ENCODE data around the gene TMC4. TPM values are rescaled to one million over a fixed set of nuclear protein-coding genes. Genes with fewer than 3 reads are reported as not detected.
"Not testable (repeated sequence)": the region's sequence is repeated elsewhere in the genome, so short reads cannot be mapped to it uniquely, and the experiment has no call there.

The TMC4 gene
- total and polyA plus RNA-seq, 5 donors from 2014 or later = 0.42 to 1.1 (median 0.55) TPM; not detected in 1

GRCh38 chr19:54186351-54186750, 13.4 kb upstream of the TMC4 start:
- H3K4me3 Mint-ChIP-seq = peak overlapping the region in 1 of 4 donors; percentile 26
- Histone ChIP-seq H3K27me3 (ENCODE audit: control insufficient read depth, insufficient read depth, low read length) (no peaks in the 10 kb centered on the region), H3K9me3 (ENCODE audit: control insufficient read depth in 2 of 2, low read length in 2 of 2) (no peaks in the 10 kb centered on the region), H3K36me3 (ENCODE audit: control insufficient read depth, insufficient read depth, low read length) (no peaks in the 10 kb centered on the region), H3K4me1 (ENCODE audit: control insufficient read depth, insufficient read depth, low read length, poor library complexity, severe bottlenecking) (peaks cover 16% of the 10 kb centered on the region), H3K4me3 (ENCODE audit: low read depth, low read length) (no peak overlapping the region), H3K27ac (ENCODE audit: insufficient read depth, low read length, poor library complexity, severe bottlenecking) (no peak overlapping the region)
- no peaks in the 10 kb centered on the region for H3K9me3 Mint-ChIP-seq
- H3K27me3 Mint-ChIP-seq = no peaks in the 10 kb centered on the region
- H3K27ac Mint-ChIP-seq = no peak overlapping the region
- peaks cover 0 to 34% (median 16%) of the 10 kb centered on the region in 4 donors for H3K4me1 Mint-ChIP-seq
- ATAC-seq (ENCODE audit: low read depth in 2 of 2) = no peak
- DNase-seq = no peak
- H3K36me3 Mint-ChIP-seq = peaks cover 12% of the 10 kb centered on the region

DNA sequence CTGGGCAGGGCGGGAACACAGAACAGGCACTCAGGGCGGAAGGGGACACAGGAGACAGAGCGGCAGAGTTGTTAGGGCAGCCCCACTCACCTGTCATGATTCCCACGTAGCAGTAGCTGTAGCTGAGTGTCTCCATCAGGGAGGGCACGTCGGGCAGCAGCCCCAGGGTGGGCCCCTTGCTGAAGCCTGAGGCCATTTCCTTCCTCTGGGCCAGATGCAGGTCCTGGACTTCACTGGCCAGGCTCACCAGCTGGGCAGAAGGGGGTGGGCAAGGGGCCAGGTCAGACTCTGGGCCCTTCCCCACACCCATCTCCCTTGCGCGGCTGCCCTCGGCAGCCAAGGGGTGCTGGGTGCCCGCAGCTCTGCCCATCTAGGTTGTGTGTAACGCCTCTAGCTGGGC, 10.5 kb upstream of the TMC4 start:
- no peak for DNase-seq
- Mint-ChIP-seq H3K9me3 (peaks cover 0 to 3% (median 0%) of the 10 kb centered on the region in 7 donors), H3K27ac (no peak overlapping the region), H3K4me1 (peaks cover 0 to 22% (median 11%) of the 10 kb centered on the region in 4 donors), H3K4me3 (no peak overlapping the region), H3K36me3 (peaks cover 12% of the 10 kb centered on the region), H3K27me3 (no peaks in the 10 kb centered on the region)
- ATAC-seq (ENCODE audit: low read depth in 2 of 2) = no peak
- Histone ChIP-seq H3K9me3 (ENCODE audit: control insufficient read depth in 2 of 2, low read length in 2 of 2) (no peaks in the 10 kb centered on the region), H3K36me3 (ENCODE audit: control insufficient read depth, insufficient read depth, low read length) (no peaks in the 10 kb centered on the region), H3K4me1 (ENCODE audit: control insufficient read depth, insufficient read depth, low read length, poor library complexity, severe bottlenecking) (peaks cover 7% of the 10 kb centered on the region), H3K27me3 (ENCODE audit: control insufficient read depth, insufficient read depth, low read length) (no peaks in the 10 kb centered on the region), H3K4me3 (ENCODE audit: low read depth, low read length) (no peak overlapping the region), H3K27ac (ENCODE audit: insufficient read depth, low read length, poor library complexity, severe bottlenecking) (no peak overlapping the region)

DNA sequence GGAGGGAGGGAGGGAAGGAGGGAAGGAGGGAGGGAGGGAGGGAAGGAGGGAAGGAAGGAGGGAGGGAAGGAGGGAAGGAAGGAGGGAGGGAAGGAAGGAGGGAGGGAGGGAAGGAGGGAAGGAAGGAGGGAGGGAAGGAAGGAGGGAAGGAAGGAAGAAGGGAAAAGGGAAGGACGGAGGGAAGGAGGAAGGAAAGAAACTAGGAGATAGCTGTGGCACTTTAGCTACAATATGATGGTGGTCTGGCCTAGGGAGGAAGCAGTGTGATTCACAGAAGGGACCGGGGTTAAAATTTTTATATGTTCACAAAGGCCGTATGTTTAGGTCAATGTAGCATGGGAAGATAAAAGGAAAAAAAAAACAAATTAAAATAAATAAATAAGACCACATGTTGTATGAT, 8.9 kb upstream of the TMC4 start:
- not testable (repeated sequence) for H3K4me1 Mint-ChIP-seq; H3K9me3 Mint-ChIP-seq; H3K4me3 Mint-ChIP-seq; H3K27me3 ChIP-seq (ENCODE audit: control insufficient read depth, insufficient read depth, low read length); H3K27ac Mint-ChIP-seq; H3K27ac ChIP-seq (ENCODE audit: insufficient read depth, low read length, poor library complexity, severe bottlenecking); DNase-seq; H3K4me1 ChIP-seq (ENCODE audit: control insufficient read depth, insufficient read depth, low read length, poor library complexity, severe bottlenecking); ATAC-seq (ENCODE audit: low read depth in 2 of 2); H3K4me3 ChIP-seq (ENCODE audit: low read depth, low read length); H3K27me3 Mint-ChIP-seq; H3K36me3 ChIP-seq (ENCODE audit: control insufficient read depth, insufficient read depth, low read length); H3K9me3 ChIP-seq (ENCODE audit: control insufficient read depth in 2 of 2, low read length in 2 of 2)
- peaks cover 16% of the 10 kb centered on the region for H3K36me3 Mint-ChIP-seq

DNA sequence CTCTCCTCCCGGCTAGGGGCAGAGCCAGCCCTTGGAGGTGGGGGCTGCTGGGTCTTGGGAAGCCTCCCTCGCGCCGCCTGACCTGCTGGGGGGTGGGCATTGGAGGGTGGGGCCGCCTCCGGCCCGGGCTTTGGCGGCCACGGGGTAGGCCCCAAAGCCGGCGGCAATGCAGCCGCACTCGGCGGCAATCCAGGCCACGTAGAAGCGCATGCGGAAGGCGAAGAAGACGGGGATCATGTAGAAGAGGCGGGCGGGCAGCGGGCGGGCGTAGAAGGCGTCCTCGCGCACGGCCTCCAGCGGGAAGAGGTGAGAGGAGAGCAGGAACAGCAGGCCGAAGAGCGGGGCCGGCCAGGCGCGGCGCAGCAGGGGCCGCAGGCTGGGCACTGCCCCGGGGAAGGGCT, 7.7 kb upstream of the TMC4 start:
- no peak overlapping the region for H3K27ac ChIP-seq (ENCODE audit: insufficient read depth, low read length, poor library complexity, severe bottlenecking)
- Mint-ChIP-seq H3K36me3 (peaks cover 17% of the 10 kb centered on the region), H3K4me1 (peaks cover 0 to 2% (median 0%) of the 10 kb centered on the region in 4 donors), H3K27me3 (no peaks in the 10 kb centered on the region), H3K9me3 (peaks cover 0 to 3% (median 0%) of the 10 kb centered on the region in 7 donors), H3K27ac (no peak overlapping the region), H3K4me3 (no peak overlapping the region)
- DNase-seq = no peak
- H3K9me3 ChIP-seq (ENCODE audit: control insufficient read depth in 2 of 2, low read length in 2 of 2) = no peaks in the 10 kb centered on the region
- no peak overlapping the region for H3K4me3 ChIP-seq (ENCODE audit: low read depth, low read length)
- no peak for ATAC-seq (ENCODE audit: low read depth in 2 of 2)
- no peaks in the 10 kb centered on the region for H3K27me3 ChIP-seq (ENCODE audit: control insufficient read depth, insufficient read depth, low read length)
- no peaks in the 10 kb centered on the region for H3K36me3 ChIP-seq (ENCODE audit: control insufficient read depth, insufficient read depth, low read length)
- H3K4me1 ChIP-seq (ENCODE audit: control insufficient read depth, insufficient read depth, low read length, poor library complexity, severe bottlenecking) = no peaks in the 10 kb centered on the region

DNA sequence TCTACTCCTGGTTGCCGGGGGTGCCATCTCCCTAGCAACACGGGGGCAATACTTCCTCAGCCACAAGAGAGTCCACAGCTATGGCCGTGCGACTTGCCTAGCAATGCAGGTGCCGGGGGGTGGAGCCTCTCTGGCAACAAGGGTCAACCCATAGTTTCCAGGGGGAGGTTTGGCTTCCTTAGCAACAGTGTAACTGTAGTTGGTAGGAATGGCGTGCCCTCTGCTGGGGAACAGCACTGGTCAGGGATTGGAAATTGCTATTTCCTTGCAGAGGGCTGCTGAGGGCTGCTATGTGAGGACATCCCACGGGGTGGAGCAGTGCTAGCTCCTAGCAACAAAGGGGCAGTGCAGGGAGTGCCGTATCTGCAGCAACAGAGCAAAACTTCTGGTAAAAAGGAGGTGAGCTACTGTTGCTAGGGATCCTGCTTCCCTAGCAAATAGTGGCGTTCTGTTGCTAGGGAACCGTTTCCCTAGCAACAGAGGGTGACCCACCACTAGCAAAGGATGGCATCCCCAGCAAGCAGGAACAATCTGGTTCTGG, 7.0 kb upstream of the TMC4 start:
- no peak for DNase-seq
- peaks cover 0 to 2% (median under 1%) of the 10 kb centered on the region in 4 donors for H3K4me1 Mint-ChIP-seq
- no peak overlapping the region for H3K4me3 Mint-ChIP-seq
- no peak for ATAC-seq (ENCODE audit: low read depth in 2 of 2)
- H3K27me3 ChIP-seq (ENCODE audit: control insufficient read depth, insufficient read depth, low read length) = no peaks in the 10 kb centered on the region
- no peaks in the 10 kb centered on the region for H3K36me3 ChIP-seq (ENCODE audit: control insufficient read depth, insufficient read depth, low read length)
- H3K9me3 Mint-ChIP-seq = peaks cover 0 to 3% (median 0%) of the 10 kb centered on the region in 7 donors
- no peak overlapping the region for H3K27ac ChIP-seq (ENCODE audit: insufficient read depth, low read length, poor library complexity, severe bottlenecking)
- H3K36me3 Mint-ChIP-seq = peaks cover 17% of the 10 kb centered on the region
- H3K4me1 ChIP-seq (ENCODE audit: control insufficient read depth, insufficient read depth, low read length, poor library complexity, severe bottlenecking) = no peaks in the 10 kb centered on the region
- H3K4me3 ChIP-seq (ENCODE audit: low read depth, low read length) = no peak overlapping the region
- no peaks in the 10 kb centered on the region for H3K27me3 Mint-ChIP-seq
- H3K27ac Mint-ChIP-seq = no peak overlapping the region
- H3K9me3 ChIP-seq (ENCODE audit: control insufficient read depth in 2 of 2, low read length in 2 of 2) = no peaks in the 10 kb centered on the region

GRCh38 chr19:54179262-54179852, 6.4 kb upstream of the TMC4 start:
- no peaks in the 10 kb centered on the region for H3K4me1 ChIP-seq (ENCODE audit: control insufficient read depth, insufficient read depth, low read length, poor library complexity, severe bottlenecking)
- no peaks in the 10 kb centered on the region for H3K27me3 ChIP-seq (ENCODE audit: control insufficient read depth, insufficient read depth, low read length)
- ATAC-seq (ENCODE audit: low read depth in 2 of 2) = no peak
- H3K9me3 Mint-ChIP-seq = peaks cover 0 to 3% (median 0%) of the 10 kb centered on the region in 7 donors
- H3K36me3 Mint-ChIP-seq = peaks cover 17% of the 10 kb centered on the region
- H3K27me3 Mint-ChIP-seq = no peaks in the 10 kb centered on the region
- H3K36me3 ChIP-seq (ENCODE audit: control insufficient read depth, insufficient read depth, low read length) = no peaks in the 10 kb centered on the region
- peaks cover 0 to 2% (median under 1%) of the 10 kb centered on the region in 4 donors for H3K4me1 Mint-ChIP-seq
- H3K27ac ChIP-seq (ENCODE audit: insufficient read depth, low read length, poor library complexity, severe bottlenecking) = no peak overlapping the region
- no peaks in the 10 kb centered on the region for H3K9me3 ChIP-seq (ENCODE audit: control insufficient read depth in 2 of 2, low read length in 2 of 2)
- no peak overlapping the region for H3K4me3 ChIP-seq (ENCODE audit: low read depth, low read length)
- DNase-seq = no peak
- H3K4me3 Mint-ChIP-seq = no peak overlapping the region
- no peak overlapping the region for H3K27ac Mint-ChIP-seq

DNA sequence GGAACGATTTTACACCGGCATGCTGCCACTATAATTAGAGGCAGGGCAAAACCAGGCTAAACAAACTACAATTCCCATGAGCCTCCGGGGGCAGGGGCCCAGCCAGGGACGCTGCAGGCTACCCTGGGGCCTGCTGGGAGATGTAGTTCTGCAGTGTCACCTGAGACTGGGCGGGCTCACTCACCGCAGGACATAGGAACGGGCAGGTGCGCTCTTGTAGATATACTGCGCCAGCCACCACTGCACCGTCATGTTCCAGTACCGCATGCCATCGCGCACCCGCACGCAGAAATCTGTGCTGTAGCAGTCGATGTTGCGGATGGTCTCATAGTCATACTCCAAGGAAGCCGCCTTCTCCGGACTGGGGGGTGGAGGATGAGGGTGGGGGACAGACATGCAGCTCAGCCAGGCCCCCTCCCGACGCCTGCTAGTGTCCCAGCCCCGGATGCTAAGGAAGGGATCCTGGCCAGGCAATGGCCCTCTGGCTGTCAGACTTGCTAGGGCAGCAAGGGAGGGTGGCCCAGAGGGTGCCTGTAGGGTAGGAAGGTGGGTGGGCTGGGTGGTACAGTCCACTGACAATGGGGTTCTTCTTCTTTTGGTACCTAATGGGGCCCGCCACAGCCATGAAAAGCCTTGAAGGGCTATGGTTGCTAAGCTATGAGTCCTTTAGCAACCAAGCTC, 5.8 kb upstream of the TMC4 start:
- H3K27me3 ChIP-seq (ENCODE audit: control insufficient read depth, insufficient read depth, low read length) = no peaks in the 10 kb centered on the region
- H3K4me3 ChIP-seq (ENCODE audit: low read depth, low read length) = no peak overlapping the region
- no peaks in the 10 kb centered on the region for H3K4me1 ChIP-seq (ENCODE audit: control insufficient read depth, insufficient read depth, low read length, poor library complexity, severe bottlenecking)
- H3K27ac ChIP-seq (ENCODE audit: insufficient read depth, low read length, poor library complexity, severe bottlenecking) = no peak overlapping the region
- Mint-ChIP-seq H3K9me3 (peaks cover 0 to 3% (median 0%) of the 10 kb centered on the region in 7 donors), H3K36me3 (peaks cover 10% of the 10 kb centered on the region), H3K27me3 (no peaks in the 10 kb centered on the region), H3K4me1 (peaks cover 0 to 2% (median under 1%) of the 10 kb centered on the region in 4 donors), H3K4me3 (no peak overlapping the region), H3K27ac (peak overlapping the region in 1 of 3 donors; percentile 65)
- DNase-seq = peak in 2 of 3 donors; percentile 43 to 46
- no peaks in the 10 kb centered on the region for H3K36me3 ChIP-seq (ENCODE audit: control insufficient read depth, insufficient read depth, low read length)
- peak; percentile 74 to 76 for ATAC-seq (ENCODE audit: low read depth in 2 of 2)
- no peaks in the 10 kb centered on the region for H3K9me3 ChIP-seq (ENCODE audit: control insufficient read depth in 2 of 2, low read length in 2 of 2)

Measured in CD4-positive, CD25-positive, alpha-beta regulatory T cell (primary cell).